Sigmoid colon (tissue), 4 donors: ENCODE data around the gene CATSPERE.

Source experiments
- POLR2AphosphoS5 ChIP-seq, 4 donors: sonication (generic); formaldehyde crosslinking; IDR thresholded peaks; one replicate each; pipeline ENCODE4 v1.6.1; 2017; ENCODE audit warnings: antibody characterized with exemption in 4 of 4
- TF ChIP-seq, protein P1 (sequence below), 4 experiments: fragments of 450-650 bp in 3 of 4; fragments of 200-600 bp in 1 of 4; IDR thresholded peaks; one replicate each; pipeline ENCODE4 v1.5.1; 2016 to 2019; ENCODE audit warnings: antibody characterized with exemption in 4 of 4, mild to moderate bottlenecking in 3 of 4, moderate library complexity in 2 of 4

DNA sequence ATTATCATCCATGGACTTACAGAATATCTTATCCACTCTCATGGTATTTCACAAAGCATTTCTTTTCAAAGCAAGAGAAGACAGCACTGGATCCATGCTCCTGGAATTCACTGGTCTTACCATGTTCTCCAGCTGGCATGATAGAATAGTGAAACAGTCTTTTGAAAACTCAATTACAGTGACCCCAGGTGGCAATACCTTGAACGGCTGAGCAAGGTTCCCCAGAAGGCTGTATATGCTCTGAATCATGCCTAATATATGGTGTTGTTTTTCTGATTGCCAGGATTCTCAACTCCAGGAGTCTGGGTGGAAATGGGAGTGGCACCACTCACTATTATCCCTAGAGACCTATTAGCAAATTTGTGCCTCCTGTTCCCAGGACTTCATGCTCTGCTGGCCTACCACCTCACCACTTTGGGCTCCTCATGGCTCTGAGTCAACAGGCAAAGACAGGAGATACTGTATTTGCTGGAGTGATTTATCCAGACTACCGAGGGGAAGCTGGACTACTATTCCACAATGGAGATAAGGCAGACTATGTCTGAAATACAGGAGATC is 87.6 kb downstream of the CATSPERE start:
- no peak for TF ChIP-seq POLR2AphosphoS5 (IDR thresholded peaks at IDR 0.05)
- TF ChIP-seq, protein P1, sequence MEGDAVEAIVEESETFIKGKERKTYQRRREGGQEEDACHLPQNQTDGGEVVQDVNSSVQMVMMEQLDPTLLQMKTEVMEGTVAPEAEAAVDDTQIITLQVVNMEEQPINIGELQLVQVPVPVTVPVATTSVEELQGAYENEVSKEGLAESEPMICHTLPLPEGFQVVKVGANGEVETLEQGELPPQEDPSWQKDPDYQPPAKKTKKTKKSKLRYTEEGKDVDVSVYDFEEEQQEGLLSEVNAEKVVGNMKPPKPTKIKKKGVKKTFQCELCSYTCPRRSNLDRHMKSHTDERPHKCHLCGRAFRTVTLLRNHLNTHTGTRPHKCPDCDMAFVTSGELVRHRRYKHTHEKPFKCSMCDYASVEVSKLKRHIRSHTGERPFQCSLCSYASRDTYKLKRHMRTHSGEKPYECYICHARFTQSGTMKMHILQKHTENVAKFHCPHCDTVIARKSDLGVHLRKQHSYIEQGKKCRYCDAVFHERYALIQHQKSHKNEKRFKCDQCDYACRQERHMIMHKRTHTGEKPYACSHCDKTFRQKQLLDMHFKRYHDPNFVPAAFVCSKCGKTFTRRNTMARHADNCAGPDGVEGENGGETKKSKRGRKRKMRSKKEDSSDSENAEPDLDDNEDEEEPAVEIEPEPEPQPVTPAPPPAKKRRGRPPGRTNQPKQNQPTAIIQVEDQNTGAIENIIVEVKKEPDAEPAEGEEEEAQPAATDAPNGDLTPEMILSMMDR (IDR thresholded peaks at IDR 0.05): no peak
